NAMALWA (cell line): ENCODE data around the gene IGFN1.
"Not testable (repeated sequence)": the region's sequence is repeated elsewhere in the genome, so short reads cannot be mapped to it uniquely, and the experiment has no call there.

Source experiments
- DNase-seq: peaks from one replicate; pipeline ENCODE4 v3.0.0-alpha.2; 2015; ENCODE audit warnings: low spot score

The IGFN1 gene

DNA sequence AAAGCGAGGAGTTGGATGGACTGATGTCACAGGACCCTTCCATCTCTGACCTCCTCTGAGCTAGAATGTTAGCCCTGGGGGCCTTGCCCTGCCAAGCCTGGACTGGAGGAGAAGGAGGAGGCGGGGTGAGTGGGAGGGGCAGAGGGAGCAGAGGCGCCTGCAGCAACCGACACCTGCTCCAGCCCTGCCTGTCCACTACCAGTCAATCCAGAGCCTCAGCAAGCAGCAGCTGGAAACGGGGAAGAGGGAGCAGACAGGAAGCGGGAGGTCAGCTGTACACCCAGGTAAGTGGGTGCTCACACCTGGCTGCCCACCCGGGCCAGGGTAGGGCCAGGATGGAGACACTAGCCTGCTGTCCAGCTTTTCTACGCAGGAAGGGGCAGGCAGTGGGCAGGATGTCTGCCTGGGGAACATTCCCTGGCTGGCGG, at the start of gene IGFN1:
TSS of gene IGFN1 (plus strand) at position 201 of the 428 bp plus-strand sequence. CDS start 2,470 bp downstream, outside the sequence.
- DNase-seq, result no peak

DNA sequence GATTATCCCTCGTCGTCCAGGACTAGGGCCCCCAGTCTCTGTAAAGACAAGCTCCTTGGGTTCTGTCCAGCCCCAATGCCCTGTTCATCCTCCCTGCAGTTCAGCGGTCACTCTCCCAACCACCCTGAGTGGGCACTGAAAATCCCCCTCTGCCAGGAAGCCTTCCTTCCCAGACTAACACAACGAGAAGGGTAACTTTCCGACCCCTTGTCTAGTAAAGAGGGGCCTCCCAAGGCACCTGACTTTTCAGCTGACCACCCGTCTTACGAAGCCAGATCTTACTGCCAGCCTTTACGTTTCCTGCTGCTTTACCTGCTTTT, 49.7 kb upstream of the IGFN1 start:
- DNase-seq, result no peak

DNA sequence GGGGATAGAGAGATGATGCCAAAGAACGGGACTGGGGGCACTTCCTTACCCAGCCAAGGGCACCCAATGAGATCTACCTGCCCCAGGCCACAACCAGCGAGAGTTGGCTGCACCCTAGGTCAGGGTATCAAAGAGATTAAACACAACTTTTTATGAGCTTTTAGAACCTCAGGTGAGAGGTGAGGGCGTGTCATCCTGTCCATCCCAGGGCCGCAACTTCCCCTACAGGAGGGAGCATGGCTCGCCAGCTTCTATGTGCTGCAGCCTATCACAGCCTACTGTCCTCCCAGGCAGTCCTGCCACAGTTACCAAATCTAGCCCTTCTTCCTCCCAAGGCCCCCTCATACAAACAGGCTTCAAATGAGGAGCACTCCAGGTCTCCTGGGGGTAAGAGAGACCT, 49.2 kb upstream of the IGFN1 start:
- DNase-seq, result no peak

DNA sequence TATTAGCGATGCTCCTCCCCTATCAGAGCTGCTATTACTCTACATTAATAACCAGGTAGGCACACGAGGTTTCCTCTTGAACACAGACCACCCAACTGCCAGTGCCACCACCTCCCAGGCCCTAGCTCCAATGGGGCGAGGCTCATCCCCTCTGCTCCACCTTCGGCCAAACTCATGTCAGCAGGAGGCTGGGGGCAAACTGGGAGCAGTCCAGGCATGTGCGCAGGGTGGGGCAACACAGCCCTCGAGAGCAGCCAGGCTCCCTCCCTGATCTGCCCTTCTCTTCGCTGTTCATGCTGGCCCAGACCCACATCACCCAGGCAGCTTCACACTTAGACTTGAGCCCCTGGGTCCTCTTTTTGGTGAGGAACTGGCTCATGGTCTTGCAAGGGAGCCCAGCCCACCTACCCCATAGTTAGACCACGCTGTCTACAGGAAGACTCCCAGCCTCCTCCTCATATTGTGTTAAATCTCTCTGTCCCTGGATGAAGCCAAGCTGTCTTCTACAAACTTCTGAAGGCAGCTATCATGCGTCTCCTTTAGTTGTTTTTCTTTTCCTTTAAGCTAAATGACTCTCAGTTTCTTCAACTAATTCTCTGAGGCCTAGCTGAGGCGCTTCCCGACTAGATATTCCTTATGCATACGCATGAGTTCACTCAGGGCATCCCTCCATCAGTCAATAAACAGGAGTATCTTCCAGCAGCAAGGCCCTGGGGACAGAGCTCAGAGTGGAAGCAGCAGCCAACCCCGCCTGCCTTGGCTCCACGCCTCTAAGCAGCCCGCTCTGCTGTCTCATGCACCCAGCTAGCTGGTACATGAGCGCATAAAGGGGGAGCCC, 48.4 kb upstream of the IGFN1 start:
- no peak for DNase-seq

DNA sequence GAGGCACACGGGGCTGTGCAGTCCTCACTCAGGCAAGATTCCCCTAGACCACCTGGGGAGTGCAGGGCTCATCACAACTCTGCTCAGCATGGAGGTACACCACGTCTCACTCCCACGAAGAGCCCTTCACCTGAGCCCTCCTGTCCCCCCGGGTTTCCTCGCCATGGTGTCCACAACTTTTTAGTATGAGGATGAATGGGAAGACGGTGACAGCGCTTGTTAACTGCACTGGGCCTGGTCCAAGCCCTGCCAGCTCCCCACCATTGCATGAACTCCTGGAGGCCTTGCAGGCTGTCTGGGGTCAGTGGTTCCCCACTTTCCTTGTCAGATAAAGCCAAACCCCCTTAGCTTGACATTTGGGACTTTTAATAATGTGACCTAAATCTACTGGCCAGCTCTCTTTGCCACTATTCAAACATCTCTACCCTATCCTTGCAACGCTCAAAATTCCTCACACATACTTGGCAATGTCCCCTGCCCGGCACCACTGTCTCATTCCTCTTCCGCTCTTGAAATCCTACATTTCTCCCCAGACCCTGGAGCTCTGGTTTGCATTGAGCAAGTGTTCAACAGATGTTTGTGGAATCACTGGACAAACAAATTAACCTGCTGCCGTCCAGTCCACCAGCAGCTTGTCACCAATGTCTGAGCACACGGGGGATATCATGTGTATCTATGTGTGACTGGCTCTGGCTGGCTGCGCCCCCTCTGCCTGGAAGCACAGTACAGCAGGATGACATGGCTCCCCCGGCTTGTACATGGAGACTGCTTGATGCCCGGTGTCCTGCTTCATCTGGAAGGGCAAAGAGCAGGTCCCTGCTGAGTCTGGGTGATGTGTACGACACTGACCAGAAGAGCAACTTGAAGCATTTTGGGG, 47.5 kb upstream of the IGFN1 start:
- no peak for DNase-seq

DNA sequence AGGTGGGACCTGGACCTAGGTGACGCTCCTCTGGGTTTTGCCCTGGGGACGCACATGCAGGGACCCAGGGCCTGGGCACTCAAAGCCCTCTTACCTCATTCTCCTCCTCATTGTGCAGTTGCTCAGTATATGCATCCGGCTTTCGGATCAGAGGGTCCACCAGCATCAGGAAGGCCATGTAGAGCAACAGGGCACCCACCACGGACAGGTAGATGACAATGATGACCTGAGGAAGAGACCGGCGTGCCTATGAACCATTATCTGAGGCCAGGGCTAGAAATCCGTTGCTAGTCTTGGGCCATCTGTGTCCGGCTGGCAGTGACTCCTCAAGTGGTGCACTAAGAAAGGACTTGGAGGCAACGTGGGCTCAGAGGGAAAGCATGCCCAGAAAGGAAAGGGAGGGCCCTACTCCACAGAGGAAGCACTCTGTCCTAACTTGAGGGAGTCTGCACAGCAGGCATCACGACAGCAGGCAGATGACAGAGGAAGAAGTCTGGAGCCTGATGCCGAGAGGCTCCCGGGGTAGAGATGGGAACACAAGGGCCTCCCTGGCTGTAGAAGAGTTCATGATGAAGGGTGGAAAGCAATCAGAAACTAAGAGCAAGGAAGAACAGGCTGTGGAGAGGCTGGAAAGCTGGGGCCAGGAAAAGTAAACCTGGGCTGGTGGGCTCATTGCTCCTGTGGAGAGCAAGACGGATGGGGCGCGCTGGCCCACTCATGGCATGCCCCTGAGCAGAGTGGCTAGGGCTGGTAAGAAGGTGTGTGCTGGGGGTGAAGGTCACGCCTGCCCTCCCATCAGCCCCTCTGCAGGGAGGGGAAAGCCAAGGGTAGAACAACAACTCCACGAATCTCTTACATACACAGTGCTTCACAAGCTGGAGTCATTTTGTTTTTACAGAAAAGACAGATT, 46.6 kb upstream of the IGFN1 start:
- no peak for DNase-seq

DNA sequence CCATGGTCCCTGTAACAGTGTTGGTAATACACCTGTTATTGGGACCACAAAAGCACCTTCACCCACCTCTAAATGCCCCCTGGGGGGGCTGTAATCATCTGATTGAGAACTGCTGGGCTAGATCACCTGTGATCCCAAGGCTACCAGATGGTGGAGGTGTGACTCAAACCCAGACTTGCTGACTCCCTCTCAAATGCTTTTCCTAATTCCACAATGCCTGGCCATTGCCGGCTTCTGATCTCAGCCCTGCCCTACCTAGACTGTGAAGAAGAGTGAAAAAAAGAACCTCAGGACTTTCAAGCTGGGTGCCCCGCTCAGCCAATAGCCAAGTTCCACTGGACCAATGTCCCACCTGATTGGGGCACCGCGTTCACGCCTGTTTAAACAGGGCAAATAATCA, 45.9 kb upstream of the IGFN1 start:
- DNase-seq, result no peak

DNA sequence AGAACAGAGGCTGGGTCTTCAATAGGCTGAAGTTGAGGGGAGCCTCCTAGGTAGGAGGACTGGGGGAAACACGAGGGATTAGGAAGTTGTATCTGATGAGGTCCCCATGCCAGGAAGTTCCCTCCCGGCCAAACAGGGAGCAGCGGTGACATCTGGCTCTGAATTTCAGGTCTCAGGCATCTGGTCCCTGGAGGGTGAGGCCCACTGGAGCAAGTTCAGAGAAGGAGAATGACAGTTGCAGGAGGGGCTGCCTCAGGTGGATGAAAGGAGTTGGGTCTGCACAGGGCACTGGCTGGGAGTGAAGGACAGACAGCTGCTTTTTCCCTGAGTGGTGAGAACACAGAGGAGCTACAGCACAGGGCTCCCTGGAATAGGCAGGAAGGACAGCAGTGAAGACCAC, 45.5 kb upstream of the IGFN1 start:
- no peak for DNase-seq

DNA sequence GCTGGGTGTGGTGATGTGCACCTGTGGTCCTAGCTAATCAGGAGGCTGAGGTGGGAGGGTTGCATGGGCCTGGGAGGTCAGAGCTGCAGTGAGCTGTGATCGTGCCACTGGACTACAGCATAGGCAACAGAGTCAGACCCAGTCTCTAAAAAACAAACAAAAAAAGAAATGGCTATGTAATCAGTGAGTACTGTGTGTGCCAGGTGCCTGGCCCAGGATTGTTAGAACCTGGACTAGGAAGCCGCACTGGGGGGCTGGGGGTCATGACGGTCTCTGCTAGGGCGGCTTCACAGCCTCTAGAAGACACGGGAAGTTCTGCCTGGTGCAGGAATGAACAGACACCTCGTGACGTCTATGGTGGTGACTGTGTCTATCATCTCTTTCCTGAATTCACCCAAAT, 44.8 kb upstream of the IGFN1 start:
- DNase-seq, result no peak

DNA sequence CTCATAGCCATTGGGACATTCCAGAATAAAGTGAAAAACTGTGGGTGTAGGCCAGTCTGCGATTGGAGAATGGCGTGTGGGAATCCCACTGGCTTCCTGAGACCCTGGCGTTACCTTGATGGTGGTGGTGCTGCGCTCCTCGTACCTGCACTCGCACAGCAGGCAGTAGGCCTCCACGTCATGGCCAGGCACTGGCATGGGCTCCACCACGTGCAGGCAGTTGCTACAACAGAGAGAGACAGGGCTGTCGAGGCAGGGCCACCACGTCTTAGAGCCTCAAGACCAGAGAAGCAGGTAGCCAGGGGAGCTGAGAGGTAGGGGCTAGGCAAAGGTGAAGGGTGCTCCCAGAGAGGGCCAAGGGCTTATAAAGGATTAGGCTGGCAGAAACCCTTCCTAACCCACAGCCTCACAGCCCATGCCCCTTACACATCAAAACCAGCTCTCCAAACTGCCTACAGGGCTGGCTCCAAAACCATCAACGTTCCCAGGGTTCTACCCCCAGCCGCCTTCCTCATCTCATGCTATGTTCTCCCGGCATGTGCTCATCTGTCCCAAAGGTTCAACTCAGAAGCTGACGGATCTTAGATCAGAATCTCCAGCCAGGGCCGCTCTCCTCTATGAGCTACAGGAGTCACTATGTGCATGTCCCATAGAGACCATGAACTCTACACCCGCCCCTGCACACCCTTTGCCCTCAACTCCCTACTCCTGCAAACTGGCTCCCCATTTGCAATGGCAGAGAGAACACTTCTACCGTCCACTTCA, 43.8 kb upstream of the IGFN1 start:
- no peak for DNase-seq

DNA sequence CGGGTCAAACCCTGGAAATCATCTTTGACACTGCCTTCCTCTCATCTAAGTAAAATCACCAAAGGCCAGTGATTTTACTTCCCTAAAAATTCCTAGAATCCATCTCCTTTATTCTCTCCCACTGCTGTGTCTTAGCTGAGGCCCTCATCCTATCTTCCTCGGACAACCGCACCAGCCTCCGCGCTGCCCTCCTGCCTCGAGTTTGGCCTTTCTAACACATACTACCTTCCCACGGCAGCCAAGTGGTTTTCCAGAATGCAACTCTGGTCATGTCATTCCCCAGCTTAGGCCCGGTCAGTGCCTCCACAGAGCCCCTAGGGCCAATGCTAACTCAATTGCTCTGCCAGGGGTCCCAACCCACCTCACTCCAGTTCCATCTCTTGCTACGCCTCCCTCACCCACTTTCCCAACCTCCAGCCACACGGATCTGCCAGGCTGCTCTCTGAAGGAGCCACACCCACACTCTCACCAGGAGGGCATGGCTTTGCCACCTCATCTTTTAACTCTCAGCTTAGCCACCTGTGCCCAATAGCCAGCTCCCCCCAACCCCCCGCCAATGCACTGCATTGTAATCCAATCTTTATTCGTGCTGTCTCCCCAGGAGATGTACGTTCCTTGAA, 43.1 kb upstream of the IGFN1 start:
- DNase-seq, result no peak

DNA sequence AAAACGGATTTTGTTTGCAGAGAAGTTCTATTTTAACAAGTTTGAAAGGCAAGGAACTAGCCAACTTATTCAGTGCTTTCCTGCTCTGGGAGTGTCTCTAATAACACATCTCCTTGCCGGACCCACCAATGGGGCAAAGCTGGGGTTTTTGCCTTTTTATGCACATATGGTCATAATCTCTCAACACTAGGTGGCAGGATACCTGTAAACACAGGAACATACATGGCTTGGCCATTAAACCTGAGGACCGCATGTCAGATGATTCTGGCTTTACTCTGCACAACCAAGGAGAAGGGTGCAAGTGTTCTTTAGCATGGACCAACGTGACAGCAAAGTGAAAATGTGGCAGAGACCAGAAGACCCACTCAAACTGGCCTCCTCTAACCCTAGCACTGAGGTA, 41.2 kb upstream of the IGFN1 start:
- peak; percentile 68 for DNase-seq

DNA sequence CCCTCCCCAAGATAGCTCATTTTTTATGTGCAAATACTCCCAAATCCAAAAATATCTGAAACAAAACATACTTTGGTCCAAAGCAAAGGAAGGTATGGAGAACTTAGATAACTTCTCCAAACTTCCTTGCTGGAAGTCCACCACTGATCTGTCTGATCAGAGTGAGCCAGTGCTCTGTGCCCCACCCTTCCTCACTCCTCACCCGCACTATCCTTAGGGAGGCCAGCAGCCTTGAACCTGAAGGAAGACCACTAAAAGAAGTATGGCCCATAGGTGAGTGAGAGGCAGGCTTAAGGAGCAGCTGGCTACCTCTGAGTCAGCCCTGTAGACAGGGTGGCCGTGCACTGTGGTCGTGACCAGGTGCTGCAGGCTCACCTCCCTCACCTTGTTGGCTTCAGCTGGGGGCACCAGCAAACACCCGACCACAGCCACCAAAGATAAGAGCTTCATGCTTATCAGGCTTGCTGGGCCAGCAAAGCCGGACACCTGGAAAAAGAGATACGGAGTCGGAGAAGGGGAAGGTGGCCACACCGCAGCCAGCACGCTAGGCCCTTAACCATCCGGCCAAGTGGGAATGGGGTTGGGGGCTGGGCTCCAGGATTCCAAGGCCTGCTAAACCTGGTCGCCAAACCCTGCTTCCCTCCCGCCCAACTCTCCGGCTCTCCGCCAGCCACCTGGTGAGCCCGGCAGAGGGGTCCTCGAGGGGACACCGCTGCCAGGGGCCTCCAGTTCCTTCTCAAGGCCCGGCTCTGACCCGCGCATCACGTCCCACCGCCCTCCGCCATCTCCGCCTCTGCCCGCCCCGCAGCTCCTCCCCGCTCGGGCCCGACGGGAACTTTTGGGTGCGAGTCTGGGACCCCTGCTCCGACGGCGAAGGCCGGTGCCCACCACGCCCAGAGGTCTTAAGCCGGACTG, 36.9 kb upstream of the IGFN1 start:
- DNase-seq, result no peak

DNA sequence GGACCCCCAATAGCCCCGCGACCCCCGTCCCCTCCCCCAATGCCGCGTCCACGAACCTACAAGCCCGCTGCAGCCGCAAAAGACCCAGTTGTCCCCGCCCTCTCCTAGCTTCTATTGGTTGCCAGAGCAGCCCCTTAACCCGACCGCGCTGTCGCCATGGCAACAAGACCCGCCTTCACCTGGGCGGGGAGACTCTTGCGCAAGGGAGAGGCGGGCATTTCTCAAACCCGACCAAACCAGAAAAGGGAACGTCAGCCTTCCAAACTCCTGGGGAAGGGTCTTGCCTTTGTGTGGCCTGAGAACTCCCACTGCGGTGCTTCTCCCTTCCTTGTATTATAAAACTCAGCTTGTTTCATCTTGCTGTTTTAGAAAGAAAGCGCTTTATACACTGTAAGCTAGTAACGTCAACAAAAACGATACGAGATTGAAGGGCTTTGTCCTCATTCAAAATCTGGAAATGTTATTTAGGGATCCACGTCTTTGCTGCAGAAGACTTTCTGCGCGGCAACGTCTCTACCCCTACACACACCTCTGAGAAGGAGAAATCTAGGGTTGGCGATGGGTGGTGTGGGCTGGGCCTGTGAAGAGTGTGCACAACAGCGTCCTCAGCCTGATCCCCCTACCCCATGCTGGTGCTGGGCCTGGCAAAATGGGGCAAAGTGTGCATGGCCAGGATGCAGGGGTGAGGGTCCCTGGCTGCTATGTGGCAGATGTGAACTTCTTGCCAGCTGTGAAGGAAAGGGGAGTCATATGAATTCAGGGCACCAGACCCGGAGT, 36.0 kb upstream of the IGFN1 start, which contains the start of gene TMEM9:
TSS of gene TMEM9 (minus strand) at position 86 of the 777 bp plus-strand sequence. CDS start 551 bp downstream, outside the sequence.
- DNase-seq, result peak; percentile 97

DNA sequence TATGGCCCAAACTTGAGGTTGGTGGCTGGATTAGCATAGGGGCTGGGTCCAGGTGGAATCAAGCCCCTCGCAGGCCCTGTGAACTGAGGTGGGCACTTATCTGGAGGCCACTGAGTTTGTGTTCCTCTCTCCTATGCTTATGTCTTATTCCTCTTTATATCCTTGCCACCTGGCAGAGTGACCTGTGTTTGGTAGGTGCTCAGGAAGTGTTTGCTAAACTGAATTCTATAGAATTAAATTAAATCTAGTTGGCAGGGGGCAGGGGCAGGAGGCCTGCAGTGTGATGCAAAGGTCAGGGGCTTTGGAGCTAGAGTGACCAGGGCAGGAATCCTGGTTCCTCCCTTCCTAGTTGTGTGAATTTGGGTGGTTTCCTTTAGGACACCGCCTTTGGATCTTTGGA, 35.3 kb upstream of the IGFN1 start:
- no peak for DNase-seq

DNA sequence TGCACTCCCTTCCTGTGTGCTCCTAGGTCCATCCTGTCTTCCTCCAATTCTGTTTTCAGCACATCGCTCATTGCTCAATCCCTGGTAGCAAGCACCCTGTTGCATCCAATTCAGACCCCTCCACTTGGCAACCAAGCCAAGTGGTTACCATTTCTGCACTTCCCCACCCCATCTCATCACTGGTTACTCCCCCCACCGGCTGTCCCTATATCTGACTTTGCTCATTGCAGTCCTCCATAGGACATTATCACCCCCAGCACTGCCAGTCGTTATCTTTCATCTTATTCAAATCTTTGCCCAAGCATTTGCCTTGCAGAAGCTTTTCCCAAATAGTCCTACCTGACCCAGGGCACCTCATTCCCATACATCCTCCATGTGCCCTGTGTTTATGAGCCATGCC, 34.3 kb upstream of the IGFN1 start:
- no peak for DNase-seq

DNA sequence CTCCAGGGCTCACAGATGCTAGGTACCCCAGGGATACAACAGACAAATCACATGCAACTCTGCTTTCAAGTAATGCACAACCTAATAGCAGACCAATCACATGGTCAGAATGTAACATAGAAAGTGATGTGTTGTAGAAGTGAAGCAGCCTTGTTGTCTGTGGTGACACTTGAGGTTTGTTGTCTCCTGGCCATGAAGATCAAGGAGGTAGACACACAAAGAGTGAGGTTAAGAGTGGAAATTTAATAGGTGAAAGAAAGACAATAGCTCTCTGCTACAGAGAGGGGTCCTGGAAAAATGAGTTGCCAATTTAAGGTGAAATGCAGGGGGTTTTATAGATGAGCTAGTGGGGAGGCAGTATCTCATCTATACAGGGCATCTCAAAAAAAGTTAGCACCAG, 33.8 kb upstream of the IGFN1 start:
- no peak for DNase-seq

DNA sequence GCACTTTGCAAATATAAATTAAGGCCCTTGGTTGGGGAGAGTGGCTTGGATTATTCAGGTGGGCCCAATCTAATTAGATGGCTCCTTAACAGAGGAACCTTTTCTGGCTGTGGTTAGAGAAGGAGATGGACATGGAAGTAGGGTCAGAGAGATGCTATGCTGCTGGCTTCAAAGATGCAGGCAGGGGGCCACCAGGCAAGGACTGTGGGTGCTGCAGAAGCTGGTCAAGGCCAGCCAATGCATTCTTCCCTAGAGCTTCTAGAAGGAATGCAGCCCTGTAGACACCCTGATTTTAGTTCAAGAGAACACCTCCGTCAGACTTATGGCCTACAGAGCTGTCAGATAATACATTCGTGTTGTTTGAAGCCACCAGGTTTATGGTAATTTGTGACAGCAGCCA, 32.7 kb upstream of the IGFN1 start:
- no peak for DNase-seq

DNA sequence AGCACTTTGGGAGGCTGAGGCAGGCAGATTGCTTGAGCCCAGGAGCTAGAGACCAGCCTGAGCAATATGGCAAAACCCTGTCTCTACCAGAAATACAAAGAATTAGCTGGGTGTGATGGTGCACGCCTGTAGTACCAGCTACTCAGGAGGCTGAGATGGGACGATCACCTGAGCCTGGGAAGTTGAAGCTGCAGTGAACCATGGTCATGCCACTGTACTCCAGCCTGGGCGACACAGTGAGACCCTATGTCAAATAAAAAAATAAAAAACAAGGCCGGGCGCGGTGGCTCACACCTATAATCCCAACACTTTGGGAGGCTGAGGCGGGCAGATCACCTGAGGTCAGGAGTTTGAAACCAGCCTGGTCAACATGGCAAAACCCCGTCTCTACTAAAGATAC, 27.6 kb upstream of the IGFN1 start:
- not testable (repeated sequence) for DNase-seq
